GM12878 (cell line): ENCODE results near the gene LGI1. TPM values are rescaled to one million over a fixed set of nuclear protein-coding genes. Genes with fewer than 3 reads are reported as not detected.

Source experiments
- ATAC-seq: fragments of 200-7000 bp; cut with Tn5 transposase; 3 replicates; pipeline ENCODE4 v1.9.1; 2020; ENCODE audit warnings: mild to moderate bottlenecking, moderate library complexity
- BruUV-seq: library from RNA; stranded (reverse); fragments of 400-500 nt; replicated peaks from 2 replicates; lab custom pipeline; 2021; lab: Mats Ljungman, UMichigan
- CTCF ChIA-PET: fragments of 300-600 bp; sonication (Branson Sonifier 250); formaldehyde crosslinking; extraction: SDS; loops from one replicate; lab custom pipeline; 2021; ENCODE audit warnings: inconsistent platforms; lab: Yijun Ruan, JAX
- POLR2A ChIA-PET: fragments of 350-600 bp; formaldehyde crosslinking; extraction: SDS; loops from one replicate; lab custom pipeline; 2021; ENCODE audit warnings: inconsistent platforms; lab: Charles Lee
- RAD21 ChIA-PET: fragments of 300-600 bp; sonication (Branson Sonifier 250); formaldehyde crosslinking; loops from one replicate; lab custom pipeline; 2023; ENCODE audit warnings: antibody characterized with exemption; ENCODE audit not compliant: unreplicated experiment; lab: Charles Lee
- SMC1A ChIA-PET: fragments of 300-600 bp; sonication (Branson Sonifier 250); formaldehyde crosslinking; loops from one replicate; lab custom pipeline; 2023; ENCODE audit not compliant: unreplicated experiment, uncharacterized antibody; lab: Charles Lee
- DNase-seq: peaks from one replicate; pipeline ENCODE4 v3.0.0-alpha.2; 2011; ENCODE audit warnings: low read depth, low spot score
- FAIRE-seq: peaks from 3 replicates; lab custom pipeline; 2011; peaks lifted over from hg19 to GRCh38; lab: Jason Lieb, UNC
- H2AFZ ChIP-seq: 2 replicates; pipeline ENCODE4 v1.6.0; 2011; ENCODE audit warnings: low read depth, low read length, control low read depth; ENCODE audit not compliant: control insufficient read depth
- H3K27ac ChIP-seq: 2 replicates; pipeline ENCODE4 v1.5.1; 2011; ENCODE audit warnings: control low read depth; ENCODE audit not compliant: control insufficient read depth, insufficient read depth
- H3K27me3 ChIP-seq, 2 experiments: replicated peaks in 1 of 2; 2 replicates each; pipeline versions ENCODE4 v1.6.0 to v1.6.1; 2011; ENCODE audit warnings: low read length in 1 of 2; ENCODE audit not compliant: control insufficient read depth in 2 of 2, insufficient read depth in 2 of 2
- H3K36me3 ChIP-seq, 2 experiments: 2 replicates each; pipeline ENCODE4 v1.5.1; 2011; ENCODE audit warnings: low read length in 1 of 2; ENCODE audit not compliant: control insufficient read depth in 2 of 2, insufficient read depth in 2 of 2
- H3K4me1 ChIP-seq: 2 replicates; pipeline ENCODE4 v1.6.1; 2011; ENCODE audit warnings: mild to moderate bottlenecking, low read length, moderate library complexity, mixed read lengths; ENCODE audit not compliant: control insufficient read depth, insufficient read depth
- H3K4me2 ChIP-seq: 2 replicates; pipeline ENCODE4 v1.6.0; 2011; ENCODE audit warnings: control low read depth; ENCODE audit not compliant: control insufficient read depth, insufficient read depth
- H3K4me3 ChIP-seq: fragments of 200-600 bp; sonication (generic); 2 replicates; pipeline ENCODE4 v1.5.1; 2016
- H3K79me2 ChIP-seq: 2 replicates; pipeline ENCODE4 v1.6.0; 2011; ENCODE audit warnings: low read length; ENCODE audit not compliant: control insufficient read depth, insufficient read depth
- H3K9ac ChIP-seq: 2 replicates; pipeline ENCODE4 v1.8.0; 2011; ENCODE audit warnings: low read length, control low read depth, mixed read lengths; ENCODE audit not compliant: control insufficient read depth, insufficient read depth
- H3K9me3 ChIP-seq: replicated peaks from 3 replicates; pipeline ENCODE4 v1.5.1; 2011; ENCODE audit warnings: mild to moderate bottlenecking, low read length; ENCODE audit not compliant: control insufficient read depth, insufficient read depth
- H4K20me1 ChIP-seq: 2 replicates; pipeline ENCODE4 v1.6.0; 2011; ENCODE audit not compliant: control insufficient read depth, insufficient read depth
- KDM1A ChIP-seq: fragments of 200-600 bp; sonication (generic); IDR thresholded peaks from 2 replicates; pipeline ENCODE4 v1.6.1; 2016; ENCODE audit warnings: borderline replicate concordance
- PAX5 ChIP-seq: IDR thresholded peaks from 2 replicates; pipeline ENCODE4 v1.6.1; 2011; ENCODE audit warnings: low read depth, low read length, borderline replicate concordance
- PML ChIP-seq: IDR thresholded peaks from 2 replicates; pipeline ENCODE4 v1.6.1; 2012; ENCODE audit warnings: low read length, inconsistent platforms
- POLR2AphosphoS2 ChIP-seq: IDR thresholded peaks from 2 replicates; pipeline ENCODE4 v1.6.1; 2011; ENCODE audit warnings: low read depth, mild to moderate bottlenecking, low read length, improper control_type of control experiment, moderate library complexity
- SIN3A ChIP-seq: IDR thresholded peaks from 2 replicates; pipeline ENCODE4 v1.6.1; 2012; ENCODE audit warnings: low read depth, low read length, improper control_type of control experiment
- in situ Hi-C: fragments of 300-500 bp; cut with MboI; formaldehyde crosslinking; loops from 9 replicates; pipeline ENCODE4 v1.14.3; 2018; ENCODE audit warnings: mixed read lengths
- intact Hi-C: fragments of 100-400 bp; cut with micrococcal nuclease; formaldehyde crosslinking; loops from one replicate; pipeline ENCODE4 v1.14.2; 2022; ENCODE audit not compliant: unreplicated experiment
- polyA plus RNA-seq, 11 experiments: library from polyadenylated mRNA; depleted of rRNA in 4 of 11; unstranded in 6 of 11; stranded (reverse) in 5 of 11; fragments of >200 nt; fragmentation: Nextera tagmentation in 4 of 11; fragmentation: Illumina TruSeq in 1 of 11; extraction: Ambion mirVana in 4 of 11; extraction: Trizol in 1 of 11; gene quantifications; 1 replicate in 1 of 11; 2 replicates in 10 of 11; pipeline versions ENCODE4 v1.2.1 to v1.2.3, GENCODE V29; 2011 to 2016; ENCODE audit warnings: inconsistent platforms in 2 of 11, missing spikeins in 2 of 11, low read depth in 1 of 11
- total RNA-seq, 4 experiments: library from RNA; depleted of rRNA in 3 of 4; stranded (reverse); fragments of >200 nt in 3 of 4; fragmentation: Illumina TruSeq in 1 of 4; extraction: Trizol in 1 of 4; gene quantifications; 2 replicates each; pipeline versions ENCODE4 v1.2.1 to v1.2.3, GENCODE V29; 2013 to 2021
- TF ChIP-seq, protein P1 (sequence below): fragments of 450-650 bp; IDR thresholded peaks from 2 replicates; pipeline ENCODE4 v1.6.1; 2017; ENCODE audit warnings: mild to moderate bottlenecking, moderate library complexity
- TF ChIP-seq, protein P2 (sequence below): IDR thresholded peaks from 2 replicates; pipeline ENCODE4 v1.6.1; 2012; ENCODE audit warnings: improper control_type of control experiment, low read depth, low read length; ENCODE audit not compliant: insufficient replicate concordance

LGI1 gene
- total and polyA plus RNA-seq, 10 of the 15 experiments (the other 5 are each of a cell fraction or from before 2014, with no cell fraction given): not detected

DNA sequence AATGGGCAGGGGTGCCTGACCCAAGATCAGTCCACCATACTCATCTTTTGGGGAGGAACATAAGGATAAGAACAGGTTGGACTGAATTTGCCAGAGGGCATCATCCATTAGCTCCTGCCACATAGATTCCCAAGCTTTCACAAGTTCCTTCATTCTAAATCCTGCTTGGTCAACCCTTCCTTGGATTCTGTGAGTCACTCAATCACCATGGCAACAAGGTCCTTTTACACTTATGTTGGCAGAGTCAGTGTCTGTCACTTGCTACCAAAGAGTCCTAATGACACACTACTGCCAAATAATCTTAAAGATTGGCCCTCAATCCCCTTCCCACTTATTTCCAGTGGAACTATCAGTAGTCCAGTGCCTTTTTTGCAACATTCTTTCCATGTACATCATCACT is 5.0 kb upstream of the LGI1 start:
- no peak for DNase-seq
- no peaks in the 10 kb centered on the region; the same call in 2 of the 3 replicates for H3K9me3 ChIP-seq
- no peaks in the 10 kb centered on the region for H3K36me3 ChIP-seq
- peaks cover 0 to 3% of the 10 kb centered on the region in 2 experiments; a peak in 2 of 4 replicates for H3K27me3 ChIP-seq
- RAD21 ChIA-PET: interaction anchor here (1.4 kb wide), 1 partner anchor 63 kb away, joined by 3 read pairs; no protein-coding TSS in a partner anchor
- H3K27ac ChIP-seq: no peak overlapping the region
- in situ Hi-C loops (no loop called here), intact Hi-C loops (no loop called here)
- POLR2A ChIA-PET: interaction anchor here (0.6 kb wide), 1 partner anchor 295 kb away, joined by 3 read pairs; no protein-coding TSS in a partner anchor
- H3K4me3 ChIP-seq: no peak overlapping the region
- SMC1A ChIA-PET: interaction anchor here (0.7 to 1.0 kb wide), 2 partner anchors 10 to 41 kb away, joined by 3 read pairs; no protein-coding TSS in a partner anchor
- H3K4me1 ChIP-seq: no peaks in the 10 kb centered on the region
- no peaks in the 10 kb centered on the region for H3K79me2 ChIP-seq
- H3K9ac ChIP-seq: no peak overlapping the region
- H4K20me1 ChIP-seq: no peaks in the 10 kb centered on the region
- TF ChIP-seq POLR2AphosphoS2 (no peak), KDM1A (no peak), PAX5 (no peak), SIN3A (no peak), PML (no peak)
- TF ChIP-seq, protein P1, sequence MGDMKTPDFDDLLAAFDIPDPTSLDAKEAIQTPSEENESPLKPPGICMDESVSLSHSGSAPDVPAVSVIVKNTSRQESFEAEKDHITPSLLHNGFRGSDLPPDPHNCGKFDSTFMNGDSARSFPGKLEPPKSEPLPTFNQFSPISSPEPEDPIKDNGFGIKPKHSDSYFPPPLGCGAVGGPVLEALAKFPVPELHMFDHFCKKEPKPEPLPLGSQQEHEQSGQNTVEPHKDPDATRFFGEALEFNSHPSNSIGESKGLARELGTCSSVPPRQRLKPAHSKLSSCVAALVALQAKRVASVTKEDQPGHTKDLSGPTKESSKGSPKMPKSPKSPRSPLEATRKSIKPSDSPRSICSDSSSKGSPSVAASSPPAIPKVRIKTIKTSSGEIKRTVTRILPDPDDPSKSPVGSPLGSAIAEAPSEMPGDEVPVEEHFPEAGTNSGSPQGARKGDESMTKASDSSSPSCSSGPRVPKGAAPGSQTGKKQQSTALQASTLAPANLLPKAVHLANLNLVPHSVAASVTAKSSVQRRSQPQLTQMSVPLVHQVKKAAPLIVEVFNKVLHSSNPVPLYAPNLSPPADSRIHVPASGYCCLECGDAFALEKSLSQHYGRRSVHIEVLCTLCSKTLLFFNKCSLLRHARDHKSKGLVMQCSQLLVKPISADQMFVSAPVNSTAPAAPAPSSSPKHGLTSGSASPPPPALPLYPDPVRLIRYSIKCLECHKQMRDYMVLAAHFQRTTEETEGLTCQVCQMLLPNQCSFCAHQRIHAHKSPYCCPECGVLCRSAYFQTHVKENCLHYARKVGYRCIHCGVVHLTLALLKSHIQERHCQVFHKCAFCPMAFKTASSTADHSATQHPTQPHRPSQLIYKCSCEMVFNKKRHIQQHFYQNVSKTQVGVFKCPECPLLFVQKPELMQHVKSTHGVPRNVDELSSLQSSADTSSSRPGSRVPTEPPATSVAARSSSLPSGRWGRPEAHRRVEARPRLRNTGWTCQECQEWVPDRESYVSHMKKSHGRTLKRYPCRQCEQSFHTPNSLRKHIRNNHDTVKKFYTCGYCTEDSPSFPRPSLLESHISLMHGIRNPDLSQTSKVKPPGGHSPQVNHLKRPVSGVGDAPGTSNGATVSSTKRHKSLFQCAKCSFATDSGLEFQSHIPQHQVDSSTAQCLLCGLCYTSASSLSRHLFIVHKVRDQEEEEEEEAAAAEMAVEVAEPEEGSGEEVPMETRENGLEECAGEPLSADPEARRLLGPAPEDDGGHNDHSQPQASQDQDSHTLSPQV: no peak
- TF ChIP-seq, protein P2, sequence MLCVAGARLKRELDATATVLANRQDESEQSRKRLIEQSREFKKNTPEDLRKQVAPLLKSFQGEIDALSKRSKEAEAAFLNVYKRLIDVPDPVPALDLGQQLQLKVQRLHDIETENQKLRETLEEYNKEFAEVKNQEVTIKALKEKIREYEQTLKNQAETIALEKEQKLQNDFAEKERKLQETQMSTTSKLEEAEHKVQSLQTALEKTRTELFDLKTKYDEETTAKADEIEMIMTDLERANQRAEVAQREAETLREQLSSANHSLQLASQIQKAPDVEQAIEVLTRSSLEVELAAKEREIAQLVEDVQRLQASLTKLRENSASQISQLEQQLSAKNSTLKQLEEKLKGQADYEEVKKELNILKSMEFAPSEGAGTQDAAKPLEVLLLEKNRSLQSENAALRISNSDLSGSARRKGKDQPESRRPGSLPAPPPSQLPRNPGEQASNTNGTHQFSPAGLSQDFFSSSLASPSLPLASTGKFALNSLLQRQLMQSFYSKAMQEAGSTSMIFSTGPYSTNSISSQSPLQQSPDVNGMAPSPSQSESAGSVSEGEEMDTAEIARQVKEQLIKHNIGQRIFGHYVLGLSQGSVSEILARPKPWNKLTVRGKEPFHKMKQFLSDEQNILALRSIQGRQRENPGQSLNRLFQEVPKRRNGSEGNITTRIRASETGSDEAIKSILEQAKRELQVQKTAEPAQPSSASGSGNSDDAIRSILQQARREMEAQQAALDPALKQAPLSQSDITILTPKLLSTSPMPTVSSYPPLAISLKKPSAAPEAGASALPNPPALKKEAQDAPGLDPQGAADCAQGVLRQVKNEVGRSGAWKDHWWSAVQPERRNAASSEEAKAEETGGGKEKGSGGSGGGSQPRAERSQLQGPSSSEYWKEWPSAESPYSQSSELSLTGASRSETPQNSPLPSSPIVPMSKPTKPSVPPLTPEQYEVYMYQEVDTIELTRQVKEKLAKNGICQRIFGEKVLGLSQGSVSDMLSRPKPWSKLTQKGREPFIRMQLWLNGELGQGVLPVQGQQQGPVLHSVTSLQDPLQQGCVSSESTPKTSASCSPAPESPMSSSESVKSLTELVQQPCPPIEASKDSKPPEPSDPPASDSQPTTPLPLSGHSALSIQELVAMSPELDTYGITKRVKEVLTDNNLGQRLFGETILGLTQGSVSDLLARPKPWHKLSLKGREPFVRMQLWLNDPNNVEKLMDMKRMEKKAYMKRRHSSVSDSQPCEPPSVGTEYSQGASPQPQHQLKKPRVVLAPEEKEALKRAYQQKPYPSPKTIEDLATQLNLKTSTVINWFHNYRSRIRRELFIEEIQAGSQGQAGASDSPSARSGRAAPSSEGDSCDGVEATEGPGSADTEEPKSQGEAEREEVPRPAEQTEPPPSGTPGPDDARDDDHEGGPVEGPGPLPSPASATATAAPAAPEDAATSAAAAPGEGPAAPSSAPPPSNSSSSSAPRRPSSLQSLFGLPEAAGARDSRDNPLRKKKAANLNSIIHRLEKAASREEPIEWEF: no peak
- H2AFZ ChIP-seq: no peak overlapping the region
- FAIRE-seq: no peak
- no TSS peak for BruUV-seq
- H3K4me2 ChIP-seq: no peak overlapping the region
- CTCF ChIA-PET: interaction anchor here (1.3 kb wide), 1 partner anchor 63 kb away, joined by 3 read pairs; no protein-coding TSS in a partner anchor
- no peak for ATAC-seq
